HT1080 (cell line): ENCODE measurements around the gene TNXB. TPM values are rescaled to one million over a fixed set of nuclear protein-coding genes. Genes with fewer than 3 reads are reported as not detected.
"Not testable (repeated sequence)": the region's sequence is repeated elsewhere in the genome, so short reads cannot be mapped to it uniquely, and the experiment has no call there.

Source experiments
- DNase-seq: peaks from one replicate; pipeline ENCODE4 v3.0.0-alpha.2; 2015; ENCODE audit warnings: low read depth
- total RNA-seq: library from RNA; depleted of rRNA; stranded (reverse); fragments of >200 nt; shearing (Covaris generic); gene quantifications from 2 replicates; pipeline ENCODE4 v1.2.3, GENCODE V29; 2014

The TNXB gene
- total RNA-seq, 1 experiment from 2014 or later = 0.37 TPM

DNA sequence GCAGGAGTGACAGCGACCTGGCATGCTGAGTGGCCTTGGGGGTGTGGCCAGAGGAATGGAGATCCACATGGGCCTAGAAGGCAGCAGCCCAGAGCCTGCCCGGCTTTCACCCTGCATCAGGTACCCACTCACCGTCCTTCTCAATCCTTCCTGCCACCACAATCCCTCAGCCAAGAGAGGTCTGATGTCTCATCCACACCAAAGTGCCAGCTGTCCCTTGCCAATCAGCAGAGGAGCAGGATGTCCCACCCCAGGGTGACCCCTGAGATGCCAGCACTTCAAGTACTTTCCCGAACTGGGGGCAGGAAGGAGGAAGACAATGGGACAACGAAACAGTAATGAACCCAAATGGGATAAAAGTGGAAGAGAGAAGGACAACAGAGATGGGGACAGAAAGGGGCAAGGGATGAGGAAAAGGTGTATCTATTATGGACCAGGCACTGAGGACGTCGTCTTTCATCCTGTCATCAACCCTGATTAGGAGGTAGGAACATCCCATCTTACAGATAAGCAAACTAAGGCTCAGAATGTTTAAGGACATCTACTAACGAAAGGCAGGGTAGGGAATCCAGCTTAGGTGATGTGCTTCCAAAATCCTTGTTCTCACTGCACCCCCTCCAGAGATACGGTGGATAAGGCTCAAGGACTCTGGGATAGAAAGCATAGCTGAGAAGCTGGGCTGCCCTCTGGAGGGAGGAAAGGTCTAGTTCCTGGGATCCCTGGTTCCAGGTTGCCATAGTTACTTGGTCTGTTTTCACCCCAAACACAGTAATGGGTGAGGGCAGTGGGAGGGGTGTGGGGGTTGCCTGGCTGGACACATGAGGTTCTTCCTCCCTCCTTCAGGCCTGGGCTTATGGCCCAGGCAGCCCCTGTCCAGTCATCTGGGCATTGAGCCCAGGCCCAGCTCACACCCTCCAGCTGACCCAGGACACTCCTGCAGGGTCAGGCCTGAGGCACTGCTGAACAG is 4.5 kb upstream of the TNXB start:
- DNase-seq = peak; percentile 79

DNA sequence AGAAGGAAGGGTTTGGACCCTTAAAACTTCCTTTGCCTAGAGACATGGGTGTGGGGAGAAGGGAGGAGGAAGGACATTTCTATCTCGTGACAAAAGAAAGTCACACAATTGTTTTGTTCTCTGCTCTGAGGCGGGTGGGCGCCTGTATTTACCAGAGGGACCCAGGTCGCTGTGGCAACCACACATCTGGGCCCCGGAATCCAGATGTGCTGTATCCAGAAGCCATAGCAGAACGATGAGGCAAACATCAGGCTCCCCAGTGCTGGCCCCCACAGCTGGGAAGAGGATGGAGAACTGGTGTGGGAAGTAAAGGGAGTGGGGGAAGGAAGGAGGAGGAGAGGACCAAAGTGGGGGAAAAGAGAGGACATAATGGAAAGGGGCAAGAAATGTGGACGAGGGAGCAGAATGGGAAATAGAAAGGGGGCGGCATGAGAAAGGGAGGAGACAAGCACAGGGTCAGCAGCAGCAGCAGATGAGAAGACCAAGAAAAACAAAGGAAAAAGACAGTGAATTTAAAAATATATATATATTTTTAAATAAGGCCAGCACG is 3.4 kb upstream of the TNXB start:
- no peak for DNase-seq

DNA sequence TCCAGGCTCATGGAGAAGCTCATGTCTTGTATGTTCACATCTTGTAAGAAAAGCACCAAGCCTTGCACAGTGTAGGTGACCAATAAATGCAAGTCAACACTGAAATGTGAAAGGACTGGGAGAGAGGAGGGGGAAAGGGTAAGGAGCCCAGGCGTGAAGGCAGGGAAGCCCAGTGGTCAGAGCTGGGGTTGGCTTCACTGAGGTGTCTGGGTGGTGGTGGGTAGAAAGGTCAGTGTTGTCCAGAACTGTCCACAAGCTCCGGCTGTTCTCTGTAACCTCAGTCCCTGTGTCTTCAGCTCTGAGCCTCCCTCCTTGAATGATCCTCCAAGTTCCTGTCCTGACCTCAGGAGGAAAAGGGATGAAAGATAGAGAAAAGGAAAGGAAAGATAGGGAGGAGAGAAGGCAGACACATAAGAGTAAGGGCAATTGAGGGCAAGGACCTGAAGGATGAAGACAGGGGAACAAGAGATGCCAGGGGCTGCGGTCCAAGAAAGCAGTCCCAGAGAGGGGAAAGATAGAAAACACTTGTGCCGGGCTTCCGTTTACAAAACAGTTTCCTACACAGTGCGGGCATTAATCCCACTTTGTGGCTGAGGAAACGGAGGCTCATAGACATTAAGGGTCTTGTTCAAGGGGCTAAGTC is 2.4 kb upstream of the TNXB start:
- DNase-seq = no peak

DNA sequence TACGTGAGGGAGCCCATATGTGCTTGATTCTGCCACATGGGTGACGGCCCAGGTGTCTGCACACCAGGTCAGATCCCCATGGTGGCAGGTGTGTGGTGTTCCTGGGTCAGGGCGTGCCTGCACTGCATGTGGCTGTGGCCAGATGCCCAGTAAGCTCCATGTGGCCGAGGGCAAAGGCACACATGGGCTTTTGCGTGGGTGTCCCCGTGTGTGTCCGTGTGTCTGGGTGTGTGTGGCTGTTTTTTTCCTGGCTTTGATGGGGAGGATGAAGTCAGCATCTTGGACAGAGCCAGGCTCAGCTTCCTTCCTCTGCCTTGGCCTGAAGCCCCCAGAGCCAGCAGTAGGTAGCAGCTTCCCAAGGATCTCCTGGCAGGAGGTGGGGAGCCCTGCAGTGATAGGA is 1.5 kb upstream of the TNXB start:
- DNase-seq = no peak

DNA sequence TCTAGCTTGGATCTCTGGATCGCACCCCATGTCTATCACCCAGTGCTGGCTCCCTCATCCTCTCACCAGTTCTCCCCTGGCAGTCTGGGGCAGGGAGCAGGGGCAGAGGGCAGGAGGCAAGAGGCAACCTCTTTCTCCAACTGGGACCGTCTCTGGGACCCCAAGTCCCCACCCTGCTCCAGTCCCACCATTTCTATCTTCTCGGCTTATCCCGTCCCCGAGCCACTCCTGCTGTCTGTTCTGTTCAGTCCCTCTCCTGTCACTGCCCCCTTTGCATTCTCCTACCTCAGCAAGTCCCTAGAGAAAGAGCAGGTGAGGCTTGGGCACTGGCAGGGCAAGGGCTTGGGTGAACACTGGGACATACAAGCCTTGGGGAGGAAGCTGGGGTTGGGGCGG is 625 bp upstream of the TNXB start:
- no peak for DNase-seq

- DNase-seq = no peak
These were observed 418 bp downstream of the TNXB start for GRCh38 chr6:32108727-32109113.

GRCh38 chr6:32108094-32108627 is 977 bp downstream of the TNXB start:
- no peak for DNase-seq

DNA sequence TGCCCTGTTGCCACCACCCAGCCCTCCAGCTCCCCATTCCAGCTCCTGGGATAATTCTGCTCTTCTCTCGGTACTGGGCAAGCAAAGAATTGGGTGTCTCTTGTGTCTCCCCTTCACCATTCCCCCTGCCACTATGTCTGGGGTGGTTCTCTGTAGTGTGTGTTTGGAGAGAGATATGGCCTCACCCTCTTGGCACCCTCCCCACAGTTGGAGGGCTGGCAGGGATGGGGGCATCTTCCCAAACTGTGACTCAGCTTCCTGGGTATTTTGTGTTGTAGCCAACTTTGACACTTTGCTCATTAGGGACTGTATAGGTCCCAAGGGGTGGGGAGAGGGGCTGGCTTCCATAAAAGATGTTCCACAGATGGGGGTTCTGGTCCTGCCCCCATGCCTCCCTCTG is 1.7 kb downstream of the TNXB start:
- peak; percentile 49 for DNase-seq

- no peak for DNase-seq
These were observed 3.7 kb downstream of the TNXB start for GRCh38 chr6:32105433-32105832.

GRCh38 chr6:32102255-32102654 is 6.9 kb downstream of the TNXB start:
- no peak for DNase-seq

DNA sequence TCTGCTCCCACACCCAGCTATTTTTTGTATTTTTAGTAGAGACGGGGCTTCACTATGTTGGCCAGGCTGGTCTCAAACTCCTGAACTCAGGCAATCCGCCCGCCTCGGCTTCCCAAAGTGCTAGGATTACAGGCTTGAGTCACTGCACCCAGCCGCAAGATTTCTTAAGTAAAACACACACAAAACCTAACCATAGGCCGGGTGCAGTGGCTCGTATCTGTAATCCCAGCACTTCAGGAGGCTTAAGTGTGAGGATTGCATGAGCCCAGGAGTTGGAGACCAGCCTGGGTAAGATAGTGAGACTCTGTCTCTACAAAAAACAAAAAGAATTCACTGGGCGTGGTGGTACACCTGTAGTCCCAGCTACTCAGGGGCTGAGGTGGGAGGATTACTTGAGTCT is 8.9 kb downstream of the TNXB start:
- not testable (repeated sequence) for DNase-seq

DNA sequence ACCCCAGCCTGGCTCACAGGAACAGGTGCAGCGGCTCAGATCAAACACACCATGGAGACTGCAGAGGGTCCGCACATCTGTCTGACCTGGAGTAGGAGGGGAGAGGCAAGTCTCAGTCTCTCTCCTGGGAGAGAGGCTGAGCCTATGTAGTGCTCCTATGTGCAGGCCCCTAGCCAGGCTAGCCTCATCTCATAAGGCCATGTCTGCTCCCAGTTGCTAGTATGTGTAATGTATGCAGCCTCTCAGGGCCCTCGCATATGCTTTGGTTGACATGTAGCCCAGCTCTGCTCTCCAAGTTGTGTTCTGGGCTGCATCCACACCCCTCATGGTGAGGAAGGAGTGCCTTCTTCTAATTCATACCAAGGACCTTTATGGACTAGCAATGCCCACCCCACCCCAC is 11.8 kb downstream of the TNXB start:
- no peak for DNase-seq

DNA sequence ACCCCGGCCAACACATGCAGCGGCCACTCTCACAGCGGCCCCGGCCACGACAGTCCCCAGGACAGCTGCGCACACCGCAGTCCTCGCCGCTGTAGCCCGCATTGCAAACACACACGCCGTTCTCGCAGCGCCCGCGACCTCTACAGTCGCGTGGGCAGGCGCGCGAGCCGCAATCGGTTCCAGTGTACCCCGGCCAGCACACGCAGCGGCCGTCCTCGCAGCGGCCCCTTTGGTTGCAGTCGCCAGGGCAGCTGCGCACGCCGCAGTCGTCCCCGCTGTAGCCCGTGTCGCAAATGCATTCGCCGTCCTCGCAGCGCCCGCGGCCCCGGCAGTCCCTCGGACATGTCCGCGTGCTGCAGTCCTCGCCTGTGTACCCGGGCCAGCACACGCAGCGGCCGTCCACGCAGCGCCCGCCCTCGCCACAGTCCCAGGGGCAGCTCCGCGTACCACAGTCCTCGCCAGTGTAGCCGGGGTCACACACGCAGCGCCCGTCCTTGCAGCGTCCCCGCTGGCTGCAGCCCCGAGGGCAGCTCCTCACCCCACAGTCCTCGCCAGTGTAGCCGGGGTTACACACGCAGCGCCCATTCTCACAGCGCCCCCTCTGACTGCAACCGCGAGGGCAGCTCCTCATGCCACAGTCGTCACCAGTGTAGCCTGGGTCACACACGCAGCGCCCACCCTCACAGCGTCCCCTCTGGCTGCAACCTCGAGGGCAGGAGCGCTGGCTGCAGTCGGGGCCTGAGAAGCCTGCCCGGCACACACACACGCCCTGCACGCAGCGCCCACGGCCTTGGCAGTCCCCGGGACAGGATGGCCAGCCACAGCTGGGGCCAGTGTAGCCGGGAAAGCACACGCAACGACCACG is 12.5 kb downstream of the TNXB start:
- no peak for DNase-seq

DNA sequence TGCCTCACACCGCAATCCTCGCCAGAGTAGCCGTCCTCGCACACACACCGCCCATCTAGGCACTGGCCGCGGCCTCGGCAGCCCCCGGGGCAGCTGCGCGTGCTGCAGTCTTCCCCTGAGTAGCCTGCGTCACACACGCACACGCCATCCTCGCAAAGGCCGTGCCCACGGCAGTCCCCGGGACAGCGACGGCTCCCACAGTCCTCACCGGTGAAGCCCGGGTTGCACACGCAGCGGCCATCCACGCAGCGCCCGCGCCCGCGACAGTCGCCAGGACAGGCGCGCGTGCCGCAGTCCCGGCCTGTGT is 13.1 kb downstream of the TNXB start:
- no peak for DNase-seq

- DNase-seq = no peak
These were observed 13.6 kb downstream of the TNXB start for GRCh38 chr6:32095338-32096086.

DNA sequence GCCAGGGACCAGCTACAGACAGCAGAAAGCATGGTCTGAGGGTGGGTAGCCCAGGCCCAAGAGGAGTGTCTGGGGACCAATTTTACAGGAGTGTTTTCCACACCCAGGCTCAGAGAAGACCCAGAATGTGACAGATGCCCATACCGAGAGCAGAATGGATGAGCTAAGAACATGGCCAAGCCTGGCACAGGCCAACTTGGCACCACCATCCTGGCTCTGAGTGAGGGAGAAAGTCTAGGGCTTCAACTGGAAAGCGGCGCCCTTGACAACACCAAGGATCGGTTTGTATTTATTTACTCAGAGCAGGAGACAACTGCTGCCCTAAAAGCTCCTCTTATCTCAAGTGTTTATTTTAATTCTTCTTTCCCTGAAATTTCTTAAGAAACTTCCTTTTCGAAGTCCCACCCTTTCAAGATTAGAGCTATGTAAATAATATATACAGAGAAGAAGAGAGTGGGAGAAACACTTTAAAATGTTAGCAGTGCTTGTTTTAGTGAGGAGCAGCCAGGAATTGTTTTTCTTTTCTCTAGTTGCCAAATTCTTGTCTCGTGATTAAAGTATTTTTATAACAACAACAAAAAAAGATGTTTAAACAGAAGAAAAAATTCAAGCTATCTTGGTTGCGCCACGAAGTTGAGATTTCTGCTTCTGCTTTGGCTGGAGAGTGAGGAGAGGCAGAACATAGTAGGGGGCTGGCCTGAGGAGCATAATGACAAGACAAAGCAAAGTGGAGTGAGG is 16.2 kb downstream of the TNXB start:
- DNase-seq = no peak

- DNase-seq = no peak
These were observed 19.9 kb downstream of the TNXB start for GRCh38 chr6:32089082-32089828.

DNA sequence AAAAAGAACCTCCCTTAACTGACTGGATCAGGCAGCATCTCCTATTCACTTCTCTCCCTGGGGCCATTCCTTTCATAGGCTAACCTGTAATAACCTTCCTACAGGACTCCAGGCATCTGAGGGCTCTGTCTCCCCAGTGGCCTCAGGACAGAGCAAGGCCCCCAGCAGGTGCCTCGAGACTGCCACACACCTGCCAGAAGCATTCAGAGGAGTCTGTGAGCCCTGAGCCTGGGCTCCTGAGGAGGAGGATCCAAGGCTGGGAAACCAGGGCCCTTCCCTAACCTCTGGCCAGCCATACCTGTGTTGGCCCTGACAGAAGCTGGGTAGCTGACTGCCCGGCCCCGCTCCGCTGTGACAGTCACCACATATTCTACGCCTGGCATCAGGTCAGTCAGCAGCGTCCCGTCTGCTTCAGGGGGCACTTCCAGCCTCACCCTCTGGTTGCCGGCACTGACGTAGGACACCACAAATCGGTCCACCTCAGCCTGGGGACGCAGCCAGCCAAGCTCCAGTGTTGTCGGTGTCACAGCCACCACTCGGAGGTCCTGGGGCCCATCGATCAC is 20.6 kb downstream of the TNXB start:
- no peak for DNase-seq
